Gastrocnemius medialis (tissue), 4 donors: Measurements from ENCODE around the gene DIAPH3.

ENCODE experiments used
- POLR2A ChIP-seq, 2 donors: fragments of 450-650 bp; IDR thresholded peaks; one replicate each; pipeline ENCODE4 v1.6.1; 2017; ENCODE audit warnings: antibody characterized with exemption in 2 of 2, mild to moderate bottlenecking in 2 of 2, moderate library complexity in 2 of 2
- TF ChIP-seq, protein P1 (sequence below), 5 experiments: fragments of 450-650 bp in 3 of 5; fragments of 200-600 bp in 2 of 5; sonication (generic) in 2 of 5; IDR thresholded peaks in 4 of 5; conservative IDR thresholded peaks in 1 of 5; 1 replicate in 4 of 5; 2 replicates in 1 of 5; pipeline ENCODE4 v1.5.1; 2016 to 2019; ENCODE audit warnings: antibody characterized with exemption in 5 of 5, mild to moderate bottlenecking in 3 of 5, moderate library complexity in 3 of 5

- TF ChIP-seq, protein P1, sequence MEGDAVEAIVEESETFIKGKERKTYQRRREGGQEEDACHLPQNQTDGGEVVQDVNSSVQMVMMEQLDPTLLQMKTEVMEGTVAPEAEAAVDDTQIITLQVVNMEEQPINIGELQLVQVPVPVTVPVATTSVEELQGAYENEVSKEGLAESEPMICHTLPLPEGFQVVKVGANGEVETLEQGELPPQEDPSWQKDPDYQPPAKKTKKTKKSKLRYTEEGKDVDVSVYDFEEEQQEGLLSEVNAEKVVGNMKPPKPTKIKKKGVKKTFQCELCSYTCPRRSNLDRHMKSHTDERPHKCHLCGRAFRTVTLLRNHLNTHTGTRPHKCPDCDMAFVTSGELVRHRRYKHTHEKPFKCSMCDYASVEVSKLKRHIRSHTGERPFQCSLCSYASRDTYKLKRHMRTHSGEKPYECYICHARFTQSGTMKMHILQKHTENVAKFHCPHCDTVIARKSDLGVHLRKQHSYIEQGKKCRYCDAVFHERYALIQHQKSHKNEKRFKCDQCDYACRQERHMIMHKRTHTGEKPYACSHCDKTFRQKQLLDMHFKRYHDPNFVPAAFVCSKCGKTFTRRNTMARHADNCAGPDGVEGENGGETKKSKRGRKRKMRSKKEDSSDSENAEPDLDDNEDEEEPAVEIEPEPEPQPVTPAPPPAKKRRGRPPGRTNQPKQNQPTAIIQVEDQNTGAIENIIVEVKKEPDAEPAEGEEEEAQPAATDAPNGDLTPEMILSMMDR (IDR thresholded peaks at IDR 0.05 in 4 of 5, conservative IDR thresholded peaks at IDR 0.05 in 1 of 5) = no peak
- no peak for TF ChIP-seq POLR2A (IDR thresholded peaks at IDR 0.05)
These were observed 416.2 kb downstream of the DIAPH3 start for GRCh38 chr13:59747529-59747928.
